ENCODE results near the gene KRTAP5-6.

Gene KRTAP5-6

DNA sequence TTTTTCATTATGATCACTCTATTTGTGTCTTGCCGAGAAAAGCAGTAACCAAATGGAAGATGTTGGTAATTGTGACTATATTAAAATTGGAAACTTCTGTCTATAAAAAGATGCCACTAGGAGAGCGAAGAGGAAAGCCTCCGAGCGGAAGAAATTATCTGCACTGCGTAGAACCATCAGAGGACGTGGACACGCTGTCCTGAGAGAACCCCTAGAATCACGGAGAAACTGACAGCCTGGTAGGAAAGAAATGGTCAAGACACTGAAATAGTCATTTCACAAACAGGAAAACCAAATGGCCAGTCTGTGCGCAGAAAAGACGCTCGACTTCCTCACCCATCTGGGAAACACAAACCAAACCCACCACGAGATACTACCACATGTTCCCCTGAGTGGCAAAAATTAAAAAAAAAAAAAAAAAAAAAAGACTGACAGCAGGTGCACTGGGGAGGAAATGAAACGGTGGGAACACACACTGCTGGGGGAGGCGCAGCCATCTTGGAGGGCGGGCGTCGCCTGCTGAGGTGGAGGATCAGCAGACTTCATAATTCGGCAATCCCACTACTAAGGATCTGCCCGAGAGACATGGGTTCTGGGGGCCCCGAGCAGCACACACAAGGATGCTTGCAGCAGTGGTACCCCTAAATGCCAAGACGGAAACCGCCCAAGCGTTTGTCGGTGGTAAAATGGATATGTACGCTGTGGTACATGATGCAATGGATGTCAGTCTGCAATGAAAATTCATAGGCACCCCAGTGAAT is 32.1 kb downstream of the KRTAP5-6 start:
- TF ChIP-seq, protein P1, sequence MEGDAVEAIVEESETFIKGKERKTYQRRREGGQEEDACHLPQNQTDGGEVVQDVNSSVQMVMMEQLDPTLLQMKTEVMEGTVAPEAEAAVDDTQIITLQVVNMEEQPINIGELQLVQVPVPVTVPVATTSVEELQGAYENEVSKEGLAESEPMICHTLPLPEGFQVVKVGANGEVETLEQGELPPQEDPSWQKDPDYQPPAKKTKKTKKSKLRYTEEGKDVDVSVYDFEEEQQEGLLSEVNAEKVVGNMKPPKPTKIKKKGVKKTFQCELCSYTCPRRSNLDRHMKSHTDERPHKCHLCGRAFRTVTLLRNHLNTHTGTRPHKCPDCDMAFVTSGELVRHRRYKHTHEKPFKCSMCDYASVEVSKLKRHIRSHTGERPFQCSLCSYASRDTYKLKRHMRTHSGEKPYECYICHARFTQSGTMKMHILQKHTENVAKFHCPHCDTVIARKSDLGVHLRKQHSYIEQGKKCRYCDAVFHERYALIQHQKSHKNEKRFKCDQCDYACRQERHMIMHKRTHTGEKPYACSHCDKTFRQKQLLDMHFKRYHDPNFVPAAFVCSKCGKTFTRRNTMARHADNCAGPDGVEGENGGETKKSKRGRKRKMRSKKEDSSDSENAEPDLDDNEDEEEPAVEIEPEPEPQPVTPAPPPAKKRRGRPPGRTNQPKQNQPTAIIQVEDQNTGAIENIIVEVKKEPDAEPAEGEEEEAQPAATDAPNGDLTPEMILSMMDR (IDR thresholded peaks at IDR 0.05; ENCODE audit: insufficient read depth, low read depth, low read length, missing control alignments) = no peak
- H3K4me3 ChIP-seq (ENCODE audit: low read depth, low read length) = no peak overlapping the region
- no peak for DNase-seq (ENCODE audit: low read depth)

DNA sequence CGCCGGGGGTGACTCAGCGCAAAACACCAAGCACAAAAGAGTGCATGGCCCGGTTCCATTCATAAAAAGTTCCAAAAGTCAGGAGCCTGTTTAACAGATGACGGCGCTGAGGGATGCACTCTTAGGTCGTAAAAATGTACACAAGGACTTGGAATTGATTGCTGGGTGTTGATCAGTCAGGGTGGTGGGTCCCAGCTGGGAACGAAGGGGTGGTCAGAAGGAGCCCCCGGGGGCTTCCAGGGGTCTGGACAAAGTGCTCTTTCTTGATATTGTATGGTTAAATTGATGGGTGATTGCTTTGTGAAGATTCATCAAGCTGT is 32.7 kb downstream of the KRTAP5-6 start:
- DNase-seq (ENCODE audit: low read depth) = no peak
- TF ChIP-seq, protein P1 (IDR thresholded peaks at IDR 0.05; ENCODE audit: insufficient read depth, low read depth, low read length, missing control alignments) = no peak
- no peak overlapping the region for H3K4me3 ChIP-seq (ENCODE audit: low read depth, low read length)

DNA sequence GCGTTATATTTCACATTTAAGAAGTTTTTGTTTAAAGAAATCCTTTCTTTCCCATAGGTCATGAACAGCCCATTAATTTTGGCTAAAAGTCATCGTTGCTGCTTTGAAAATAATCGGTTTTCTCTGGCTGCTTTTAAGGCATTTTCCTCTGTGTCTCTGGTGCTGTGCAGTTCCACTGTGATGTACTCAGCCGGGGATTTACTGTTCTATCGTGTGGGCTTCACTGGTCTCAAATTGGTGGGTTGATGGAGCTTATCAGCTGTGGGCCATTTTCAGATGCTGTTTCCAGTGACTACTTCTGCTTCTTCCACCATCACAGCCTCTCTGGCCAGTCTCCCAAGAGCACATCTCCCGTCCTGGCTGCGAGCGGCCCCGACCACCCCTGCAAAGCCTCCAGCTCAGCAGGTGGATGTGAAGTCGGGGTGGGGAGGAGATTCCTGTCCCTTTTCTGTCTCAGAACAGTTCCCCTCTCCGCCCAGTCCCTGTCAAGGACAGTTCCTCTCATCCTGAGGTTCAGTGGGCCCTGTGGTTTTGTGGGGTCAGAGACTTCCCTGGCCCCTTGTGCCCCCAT is 33.1 kb downstream of the KRTAP5-6 start:
- TF ChIP-seq, protein P1 (IDR thresholded peaks at IDR 0.05; ENCODE audit: insufficient read depth, low read depth, low read length, missing control alignments) = no peak
- H3K4me3 ChIP-seq (ENCODE audit: low read depth, low read length) = no peak overlapping the region
- no peak for DNase-seq (ENCODE audit: low read depth)

DNA sequence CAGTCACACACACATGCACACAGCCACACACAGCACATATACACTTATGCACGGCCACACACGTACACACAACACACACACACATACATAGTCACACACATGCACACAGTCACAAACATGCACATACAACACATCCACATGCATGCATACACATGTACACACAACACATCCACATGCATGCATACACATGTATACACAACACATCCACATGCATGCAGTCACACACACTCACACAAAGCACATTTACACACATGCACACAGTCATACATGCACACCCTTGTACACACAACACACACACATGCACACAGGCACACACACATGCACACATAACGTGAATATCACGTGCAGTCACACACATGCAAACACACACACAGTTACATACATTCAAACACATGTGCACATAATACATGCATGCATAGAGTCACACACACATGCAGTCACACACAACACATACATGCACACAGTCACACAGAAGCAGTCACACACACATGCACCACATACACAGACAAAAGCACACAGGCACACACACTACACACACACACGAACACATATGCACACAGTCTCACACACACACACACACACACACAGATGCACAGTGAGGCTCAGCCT is 34.6 kb downstream of the KRTAP5-6 start:
- no peak overlapping the region for H3K4me3 ChIP-seq (ENCODE audit: low read depth, low read length)
- TF ChIP-seq, protein P1 (IDR thresholded peaks at IDR 0.05; ENCODE audit: insufficient read depth, low read depth, low read length, missing control alignments) = no peak
- DNase-seq (ENCODE audit: low read depth) = no peak

DNA sequence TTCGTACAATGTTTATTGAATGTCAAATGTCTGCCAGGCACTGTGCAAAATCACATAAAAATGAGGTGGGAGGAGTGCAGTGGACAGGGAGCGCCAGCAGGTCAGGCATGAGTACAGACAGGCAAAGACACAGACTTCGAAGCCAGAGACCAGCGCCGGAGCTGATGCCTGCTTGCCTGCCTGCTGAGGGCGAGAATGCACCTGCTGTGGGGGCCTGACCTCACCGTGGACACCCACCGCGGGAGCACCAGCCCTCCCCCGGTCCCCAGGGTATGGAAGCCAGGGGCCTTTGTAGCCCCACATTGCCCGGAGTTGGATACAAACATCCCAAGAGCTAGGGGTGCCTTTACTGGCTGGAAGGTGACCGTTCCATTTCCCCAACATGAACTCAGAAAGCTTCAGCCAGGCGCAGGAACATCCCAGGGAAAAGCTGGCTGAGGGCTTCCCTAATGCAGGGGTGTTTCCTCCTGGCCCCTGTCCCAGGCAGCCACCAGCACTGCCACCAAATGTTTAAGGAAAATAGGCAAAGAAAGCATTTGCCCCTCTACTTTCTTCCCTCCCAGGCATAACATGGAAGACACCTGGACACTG is 35.5 kb downstream of the KRTAP5-6 start:
- no peak overlapping the region for H3K4me3 ChIP-seq (ENCODE audit: low read depth, low read length)
- TF ChIP-seq, protein P1 (IDR thresholded peaks at IDR 0.05; ENCODE audit: insufficient read depth, low read depth, low read length, missing control alignments) = no peak
- no peak for DNase-seq (ENCODE audit: low read depth)

DNA sequence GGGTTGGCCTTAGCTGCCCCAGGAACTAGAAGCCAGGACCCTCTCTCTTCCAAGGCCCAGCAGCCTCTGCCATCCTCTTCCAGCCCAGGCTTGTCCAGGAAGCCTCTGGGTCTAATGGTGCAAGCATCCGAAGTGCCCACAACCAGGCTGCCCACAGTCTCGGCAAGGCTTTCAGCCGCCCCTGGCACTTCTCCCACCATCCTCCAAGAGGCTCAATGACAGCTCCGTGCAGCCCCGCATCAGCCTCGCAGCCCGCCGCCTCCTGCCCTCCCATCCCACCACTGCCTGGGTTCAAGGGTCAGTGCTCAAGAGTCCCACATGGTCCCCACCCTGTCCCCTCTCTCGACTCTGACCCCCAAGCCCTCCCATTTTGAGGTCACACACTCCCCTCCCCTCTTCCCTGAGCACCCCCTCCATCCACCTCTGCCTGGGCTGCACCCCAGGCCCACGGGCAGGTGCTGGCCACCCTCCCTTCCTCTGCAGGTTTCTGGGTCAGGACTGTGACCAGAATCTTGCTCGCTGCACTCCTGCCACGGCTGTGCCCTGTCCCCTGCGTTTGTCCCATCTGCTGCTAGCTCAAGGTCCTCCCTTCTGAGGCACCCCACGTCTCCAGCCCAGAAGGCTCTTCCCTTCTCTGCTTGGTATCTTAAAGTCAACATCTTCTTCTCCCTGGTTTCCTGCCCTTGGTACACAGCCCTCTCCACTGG is 36.2 kb downstream of the KRTAP5-6 start:
- DNase-seq (ENCODE audit: low read depth) = no peak
- no peak overlapping the region for H3K4me3 ChIP-seq (ENCODE audit: low read depth, low read length)
- TF ChIP-seq, protein P1 (IDR thresholded peaks at IDR 0.05; ENCODE audit: insufficient read depth, low read depth, low read length, missing control alignments) = no peak

All from GM12865 (cell line).